Smooth muscle cell (in vitro differentiated cells): ENCODE results near the gene SORCS1. TPM values are rescaled to one million over a fixed set of nuclear protein-coding genes. Genes with fewer than 3 reads are reported as not detected.

Experiments used
- DNase-seq: peaks from one replicate; lab custom pipeline; 2025; ENCODE audit not compliant: unreplicated experiment; lab: John Stamatoyannopoulos, UW
- H2AFZ ChIP-seq: fragments of 200-600 bp; sonication (generic); 2 replicates; pipeline ENCODE4 v1.6.0; 2016; ENCODE audit warnings: antibody characterized with exemption, low read depth, mild to moderate bottlenecking
- H3F3A ChIP-seq: fragments of 200-600 bp; sonication (generic); 2 replicates; pipeline ENCODE4 v1.6.0; 2017; ENCODE audit warnings: antibody characterized with exemption, low read depth
- H3K27ac ChIP-seq: fragments of 200-600 bp; sonication (generic); 2 replicates; pipeline ENCODE4 v1.5.1; 2016; ENCODE audit warnings: low read depth, mild to moderate bottlenecking
- H3K27me3 ChIP-seq: fragments of 200-600 bp; sonication (generic); 2 replicates; pipeline ENCODE4 v1.6.1; 2016; ENCODE audit warnings: low read depth, mild to moderate bottlenecking
- H3K36me3 ChIP-seq: fragments of 200-600 bp; sonication (generic); 2 replicates; pipeline ENCODE4 v1.5.1; 2016; ENCODE audit warnings: low read depth
- H3K4me1 ChIP-seq: fragments of 200-600 bp; sonication (generic); 2 replicates; pipeline ENCODE4 v1.5.1; 2016; ENCODE audit warnings: low read depth
- H3K4me2 ChIP-seq: fragments of 200-600 bp; sonication (generic); 2 replicates; pipeline ENCODE4 v1.6.0; 2016; ENCODE audit warnings: mild to moderate bottlenecking
- H3K4me3 ChIP-seq: fragments of 200-600 bp; sonication (generic); 2 replicates; pipeline ENCODE4 v1.5.1; 2016; ENCODE audit warnings: mild to moderate bottlenecking
- H3K79me2 ChIP-seq: fragments of 200-600 bp; sonication (generic); 2 replicates; pipeline ENCODE4 v1.6.0; 2016; ENCODE audit warnings: low read depth, mild to moderate bottlenecking
- H3K9ac ChIP-seq: fragments of 200-600 bp; sonication (generic); 2 replicates; pipeline ENCODE4 v1.6.0; 2016; ENCODE audit warnings: low read depth
- H3K9me3 ChIP-seq: fragments of 200-600 bp; sonication (generic); replicated peaks from 2 replicates; pipeline ENCODE4 v1.5.1; 2016; ENCODE audit warnings: low read depth
- H4K20me1 ChIP-seq: fragments of 200-600 bp; sonication (generic); 2 replicates; pipeline ENCODE4 v1.6.0; 2016; ENCODE audit warnings: low read depth
- CTCF ChIP-seq: fragments of 200-600 bp; sonication (generic); IDR thresholded peaks from 2 replicates; pipeline ENCODE4 v1.5.1; 2017; ENCODE audit warnings: borderline replicate concordance, mild to moderate bottlenecking, antibody characterized with exemption; ENCODE audit not compliant: insufficient read depth, poor library complexity, severe bottlenecking
- WGBS: methylation state at CpG from one replicate; pipeline ENCODE4 v1.1.7; 2016; ENCODE audit warnings: low lambda C conversion rate; 5-methylcytosine and 5-hydroxymethylcytosine counted together
- polyA plus RNA-seq: library from polyadenylated mRNA; unstranded; fragments of >200 nt; fragmentation: Nextera tagmentation; extraction: Ambion mirVana; gene quantifications from 2 replicates; pipeline ENCODE4 v1.2.1, GENCODE V29; 2016
- total RNA-seq: library from RNA; depleted of rRNA; stranded (reverse); fragments of >200 nt; gene quantifications from 2 replicates; pipeline ENCODE4 v1.2.3, GENCODE V29; 2014

Gene SORCS1
- total and polyA plus RNA-seq, 2 experiments from 2014 or later, result 0.67 TPM; not detected in 1

GRCh38 chr10:106637873-106638272 is 526.6 kb downstream of the SORCS1 start:
- no peak overlapping the region for H3K9ac ChIP-seq

GRCh38 chr10:106636766-106637491 is 527.6 kb downstream of the SORCS1 start:
- Histone ChIP-seq H3K36me3 (no peaks in the 10 kb centered on the region), H3K4me3 (no peak overlapping the region), H3K79me2 (no peaks in the 10 kb centered on the region), H3K4me2 (no peak overlapping the region), H3F3A (no peaks in the 10 kb centered on the region), H3K4me1 (no peaks in the 10 kb centered on the region), H3K9me3 (no peaks in the 10 kb centered on the region), H3K27me3 (no peaks in the 10 kb centered on the region), H2AFZ (no peak overlapping the region), H3K27ac (no peak overlapping the region), H3K9ac (no peak overlapping the region), H4K20me1 (no peaks in the 10 kb centered on the region)
- TF ChIP-seq CTCF, result no peak
- WGBS, result 75% methylated on average over 4 of the region's 4 CpGs
- no peak for DNase-seq

More at GRCh38 chr10:106637873-106638272, 526.6 kb downstream of the SORCS1 start:
- H3K36me3 ChIP-seq, result no peaks in the 10 kb centered on the region
- H4K20me1 ChIP-seq, result no peaks in the 10 kb centered on the region
- no peak overlapping the region for H3K4me2 ChIP-seq
- no peaks in the 10 kb centered on the region for H3K4me1 ChIP-seq
- no peak overlapping the region for H3K27ac ChIP-seq
- no peaks in the 10 kb centered on the region for H3K9me3 ChIP-seq
- no peaks in the 10 kb centered on the region for H3F3A ChIP-seq
- H3K4me3 ChIP-seq, result no peak overlapping the region
- H3K27me3 ChIP-seq, result no peaks in the 10 kb centered on the region
- no peaks in the 10 kb centered on the region for H3K79me2 ChIP-seq
- DNase-seq, result no peak
- no peak for TF ChIP-seq CTCF
- H2AFZ ChIP-seq, result no peak overlapping the region

GRCh38 chr10:106635947-106636346 is 528.6 kb downstream of the SORCS1 start:
- no peak for TF ChIP-seq CTCF
- Histone ChIP-seq H3K4me3 (no peak overlapping the region), H3K36me3 (no peaks in the 10 kb centered on the region), H3K27me3 (no peaks in the 10 kb centered on the region), H3K4me1 (no peaks in the 10 kb centered on the region), H4K20me1 (no peaks in the 10 kb centered on the region), H3F3A (no peaks in the 10 kb centered on the region), H3K27ac (no peak overlapping the region), H2AFZ (no peak overlapping the region), H3K9ac (no peak overlapping the region), H3K79me2 (no peaks in the 10 kb centered on the region), H3K4me2 (no peak overlapping the region), H3K9me3 (no peaks in the 10 kb centered on the region)
- DNase-seq, result no peak
- WGBS, result 93% methylated on average over 6 of the region's 6 CpGs
